ENCODE data around the gene SFT2D1. TPM values are rescaled to one million over a fixed set of nuclear protein-coding genes. Genes with fewer than 3 reads are reported as not detected.

Gene SFT2D1
- total RNA-seq, 1 experiment from 2014 or later: 40.2 TPM

- Histone ChIP-seq H2AK5ac (ENCODE audit: insufficient read length, low read length) (no peak overlapping the region), H3K79me1 (ENCODE audit: insufficient read depth, low read depth, low read length, poor library complexity, severe bottlenecking) (no peaks in the 10 kb centered on the region), H3K4me2 (ENCODE audit: insufficient read depth, insufficient read length, low read length) (no peak overlapping the region), H3K4ac (ENCODE audit: low read depth, low read length) (no peak overlapping the region), H2AFZ (ENCODE audit: low read length) (no peak overlapping the region), H3K23me2 (ENCODE audit: insufficient read length, low read depth, low read length, poor library complexity, severe bottlenecking) (no peaks in the 10 kb centered on the region), H3K14ac (ENCODE audit: insufficient read depth, low read length) (no peak overlapping the region), H2BK15ac (ENCODE audit: low read depth, low read length) (no peak overlapping the region), H3K23ac (ENCODE audit: insufficient read length, low read depth, low read length) (no peak overlapping the region), H4K5ac (ENCODE audit: insufficient read length, low read depth, low read length) (no peak overlapping the region), H3K9ac (ENCODE audit: extremely low read depth, insufficient read length, low read length) (no peak overlapping the region), H4K20me1 (ENCODE audit: control insufficient read depth, insufficient read depth, insufficient read length) (no peaks in the 10 kb centered on the region), H3K4me1 (ENCODE audit: insufficient read depth, low read length) (0 out of 2 replicates have a peak, but pooled peaks cover 2% of the 10 kb centered on the region), H3K79me2 (ENCODE audit: insufficient read depth, low read length) (no peaks in the 10 kb centered on the region), H3K56ac (ENCODE audit: insufficient read length, low read depth, low read length) (no peak overlapping the region), H3K18ac (ENCODE audit: insufficient read length, low read depth, low read length) (no peak overlapping the region), H2BK20ac (ENCODE audit: low read depth, low read length, poor library complexity, severe bottlenecking) (no peak overlapping the region), H4K91ac (ENCODE audit: insufficient read length, low read depth, low read length) (no peak overlapping the region), H3T11ph (ENCODE audit: low read length) (no peak overlapping the region), H2BK12ac (ENCODE audit: insufficient read length, low read depth, low read length) (no peak overlapping the region), H2BK120ac (ENCODE audit: low read depth, low read length, poor library complexity, severe bottlenecking) (no peak overlapping the region), H3K9me3 (ENCODE audit: control insufficient read depth, low read depth, low read length) (no peaks in the 10 kb centered on the region), H4K8ac (replicated peaks; ENCODE audit: insufficient read length, low read depth, low read length) (no peak overlapping the region), H3K27me3 (ENCODE audit: insufficient read depth, low read length) (no peaks in the 10 kb centered on the region), H3K27ac (ENCODE audit: insufficient read length, low read depth, low read length) (no peak overlapping the region), H2BK5ac (ENCODE audit: insufficient read length, low read length) (no peak overlapping the region)
- TF ChIP-seq CTCF (conservative IDR thresholded peaks at IDR 0.05): peak; percentile 100
- Mint-ChIP-seq H3K27ac (no peak overlapping the region), H3K4me3 (no peak overlapping the region), H3K9me3 (no peaks in the 10 kb centered on the region; a peak in 1 of 5 replicates), H3K36me3 (ENCODE audit: insufficient read depth in 1 of 3, low read depth in 3 of 3) (no peaks in the 10 kb centered on the region), H3K27me3 (ENCODE audit: low read depth) (peaks cover 57% of the 10 kb centered on the region), H3K4me1 (no peaks in the 10 kb centered on the region)
- DNase-seq: peak; percentile 77
- no CpG with 5 or more reads among the region's 21 CpGs for WGBS (ENCODE audit: extremely low coverage, insufficient read length, low lambda C conversion rate)
Observed at GRCh38 chr6:166275714-166276166, 66.6 kb downstream of the SFT2D1 start.
